ENCODE data around the gene CDC42BPB.
"Not testable (repeated sequence)": the region's sequence is repeated elsewhere in the genome, so short reads cannot be mapped to it uniquely, and the experiment has no call there.

The CDC42BPB gene

DNA sequence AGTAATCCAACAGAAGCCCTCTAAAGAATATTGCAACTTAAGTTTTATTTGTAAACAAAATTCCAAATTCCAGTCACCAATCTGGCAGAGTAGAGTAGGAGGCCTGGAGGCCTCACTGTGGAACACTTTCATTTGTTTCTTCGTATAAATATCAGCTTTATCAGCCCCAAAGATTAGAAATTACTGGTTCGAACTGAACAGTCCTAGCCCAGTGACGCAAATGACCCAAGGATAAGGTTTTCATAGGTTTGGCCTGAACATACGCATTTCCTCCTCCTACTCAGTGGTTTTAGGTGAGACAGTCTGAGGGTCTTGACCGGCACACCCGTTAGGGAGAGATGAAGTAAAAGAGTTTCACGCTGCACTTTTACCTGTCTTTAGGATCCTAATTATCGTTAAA, 1.7 kb downstream of the CDC42BPB start:
- DNase-seq (ENCODE audit: low read depth in 2 of 2): peak; percentile 38 to 67
- TF ChIP-seq, protein P1, sequence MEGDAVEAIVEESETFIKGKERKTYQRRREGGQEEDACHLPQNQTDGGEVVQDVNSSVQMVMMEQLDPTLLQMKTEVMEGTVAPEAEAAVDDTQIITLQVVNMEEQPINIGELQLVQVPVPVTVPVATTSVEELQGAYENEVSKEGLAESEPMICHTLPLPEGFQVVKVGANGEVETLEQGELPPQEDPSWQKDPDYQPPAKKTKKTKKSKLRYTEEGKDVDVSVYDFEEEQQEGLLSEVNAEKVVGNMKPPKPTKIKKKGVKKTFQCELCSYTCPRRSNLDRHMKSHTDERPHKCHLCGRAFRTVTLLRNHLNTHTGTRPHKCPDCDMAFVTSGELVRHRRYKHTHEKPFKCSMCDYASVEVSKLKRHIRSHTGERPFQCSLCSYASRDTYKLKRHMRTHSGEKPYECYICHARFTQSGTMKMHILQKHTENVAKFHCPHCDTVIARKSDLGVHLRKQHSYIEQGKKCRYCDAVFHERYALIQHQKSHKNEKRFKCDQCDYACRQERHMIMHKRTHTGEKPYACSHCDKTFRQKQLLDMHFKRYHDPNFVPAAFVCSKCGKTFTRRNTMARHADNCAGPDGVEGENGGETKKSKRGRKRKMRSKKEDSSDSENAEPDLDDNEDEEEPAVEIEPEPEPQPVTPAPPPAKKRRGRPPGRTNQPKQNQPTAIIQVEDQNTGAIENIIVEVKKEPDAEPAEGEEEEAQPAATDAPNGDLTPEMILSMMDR (IDR thresholded peaks at IDR 0.05; ENCODE audit: low read depth, low read length): no peak
- peak overlapping the region; percentile 91 to 99 for H3K4me3 ChIP-seq (replicated peaks in 1 of 2; ENCODE audit: low read depth in 2 of 2, low read length in 2 of 2)

DNA sequence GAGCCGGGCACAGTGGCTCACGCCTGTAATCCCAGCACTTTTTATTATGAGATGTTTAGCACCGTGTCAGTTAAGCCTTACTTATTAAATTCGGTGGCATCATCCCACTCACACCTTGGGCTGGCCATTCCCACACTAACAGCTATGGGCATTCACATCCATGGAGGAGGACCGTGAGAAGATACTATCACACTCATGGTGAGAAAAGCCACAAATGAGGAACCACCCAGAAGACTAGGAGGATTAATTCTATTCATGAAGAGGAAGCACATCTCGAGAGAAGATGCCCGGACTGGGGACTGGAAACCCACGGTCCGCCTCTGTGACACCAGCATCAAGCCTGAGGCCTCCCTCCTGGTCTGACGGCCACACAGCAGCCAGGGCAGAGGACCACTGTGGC, 4.9 kb downstream of the CDC42BPB start:
- TF ChIP-seq, protein P1 (IDR thresholded peaks at IDR 0.05; ENCODE audit: low read depth, low read length): no peak
- no peak for DNase-seq (ENCODE audit: low read depth in 2 of 2)
- no peak overlapping the region for H3K4me3 ChIP-seq (replicated peaks in 1 of 2; ENCODE audit: low read depth in 2 of 2, low read length in 2 of 2)

GRCh38 chr14:103050935-103051334, 6.4 kb downstream of the CDC42BPB start:
- no peak for DNase-seq (ENCODE audit: low read depth in 2 of 2)
- no peak overlapping the region for H3K4me3 ChIP-seq (replicated peaks in 1 of 2; ENCODE audit: low read depth in 2 of 2, low read length in 2 of 2)
- TF ChIP-seq, protein P1 (IDR thresholded peaks at IDR 0.05; ENCODE audit: low read depth, low read length): no peak

DNA sequence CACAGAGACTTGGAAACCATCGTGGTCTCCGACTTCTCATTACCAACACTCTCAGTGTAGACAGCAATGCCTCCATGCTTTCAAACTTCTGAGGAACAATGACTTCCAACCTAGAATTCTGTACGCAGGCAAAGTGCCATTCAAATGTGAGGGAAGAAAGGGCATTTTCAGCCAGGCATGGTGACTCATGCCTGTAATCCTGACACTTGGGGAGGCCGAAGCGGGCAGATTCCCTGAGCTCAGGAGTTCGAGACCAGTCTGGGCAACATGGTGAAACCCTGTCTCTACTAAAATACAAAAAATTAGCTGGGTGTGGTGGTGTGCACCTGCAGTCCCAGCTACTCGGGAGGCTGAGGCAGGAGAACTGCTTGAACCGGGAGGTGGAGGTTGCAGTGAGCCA, 9.9 kb downstream of the CDC42BPB start:
- not testable (repeated sequence) for DNase-seq (ENCODE audit: low read depth in 2 of 2); H3K4me3 ChIP-seq (replicated peaks in 1 of 2; ENCODE audit: low read depth in 2 of 2, low read length in 2 of 2)

DNA sequence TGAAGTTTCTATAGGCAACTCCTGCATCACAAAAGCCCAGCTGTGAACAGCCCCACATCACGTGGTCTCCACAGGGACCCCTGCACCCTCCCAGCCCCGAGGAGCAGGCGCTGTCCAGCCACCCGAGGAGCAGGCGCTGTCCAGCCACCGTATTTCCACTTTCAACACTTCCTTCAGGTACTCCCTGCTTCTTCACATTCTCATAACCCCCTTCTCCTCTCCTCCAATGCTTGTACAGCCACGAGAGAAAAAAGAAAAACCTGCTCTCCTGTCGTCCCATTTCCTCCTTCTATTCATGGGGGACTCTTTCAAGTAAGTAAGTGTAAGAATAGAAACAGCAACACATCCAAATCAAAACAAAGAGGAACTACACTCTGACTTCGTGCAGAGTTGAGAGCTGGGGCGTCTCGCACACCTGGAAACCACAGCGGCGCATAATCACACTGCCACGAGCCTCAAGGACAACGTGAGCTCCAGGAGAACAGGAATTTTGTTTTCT, 11.9 kb downstream of the CDC42BPB start:
- no peak for DNase-seq (ENCODE audit: low read depth in 2 of 2)
- H3K4me3 ChIP-seq (replicated peaks in 1 of 2; ENCODE audit: low read depth in 2 of 2, low read length in 2 of 2): no peak overlapping the region
- TF ChIP-seq, protein P1 (IDR thresholded peaks at IDR 0.05; ENCODE audit: low read depth, low read length): no peak

- H3K4me3 ChIP-seq (replicated peaks in 1 of 2; ENCODE audit: low read depth in 2 of 2, low read length in 2 of 2): no peak overlapping the region
- TF ChIP-seq, protein P1 (IDR thresholded peaks at IDR 0.05; ENCODE audit: low read depth, low read length): no peak
- DNase-seq (ENCODE audit: low read depth in 2 of 2): no peak
These were observed 13.9 kb downstream of the CDC42BPB start for GRCh38 chr14:103043257-103044015.

GRCh38 chr14:103041464-103041863, 15.9 kb downstream of the CDC42BPB start:
- DNase-seq (ENCODE audit: low read depth in 2 of 2): no peak
- TF ChIP-seq, protein P1 (IDR thresholded peaks at IDR 0.05; ENCODE audit: low read depth, low read length): no peak
- H3K4me3 ChIP-seq (replicated peaks in 1 of 2; ENCODE audit: low read depth in 2 of 2, low read length in 2 of 2): no peak overlapping the region

Measured in cardiac fibroblast (primary cell).